GM18873 (cell line): ENCODE measurements around the gene ELMOD1.

ENCODE experiments used
- ATAC-seq: cut with Tn5 transposase; IDR thresholded peaks from one replicate; pipeline ENCODE4 v1.9.1; 2021; ENCODE audit warnings: mild to moderate bottlenecking, moderate library complexity, moderate number of reproducible peaks; ENCODE audit not compliant: unreplicated experiment, low FRiP score

Gene ELMOD1

GRCh38 chr11:107682171-107682570 is 91.2 kb downstream of the ELMOD1 start:
- no peak for ATAC-seq

- no peak for ATAC-seq
Observed at GRCh38 chr11:107682572-107682971, 91.6 kb downstream of the ELMOD1 start.

DNA sequence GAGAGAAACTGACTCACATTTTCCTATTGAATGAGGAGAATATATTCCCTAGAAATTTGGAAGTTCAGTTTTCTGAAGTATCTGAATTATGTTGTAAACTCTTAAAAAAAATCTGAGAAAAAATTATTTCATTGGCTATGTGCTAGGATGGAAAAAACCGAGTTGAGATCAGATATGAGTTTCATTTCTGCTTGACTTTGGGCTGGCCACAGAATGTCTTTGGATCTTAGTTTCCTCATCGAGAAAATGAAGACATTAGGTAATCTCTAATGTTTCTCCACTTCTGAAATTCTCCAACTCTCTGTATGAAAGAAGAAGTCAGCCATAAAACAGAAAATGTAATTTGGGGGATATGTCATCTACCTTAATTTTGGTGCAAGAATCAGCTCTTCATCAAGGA is 92.1 kb downstream of the ELMOD1 start:
- ATAC-seq: no peak

DNA sequence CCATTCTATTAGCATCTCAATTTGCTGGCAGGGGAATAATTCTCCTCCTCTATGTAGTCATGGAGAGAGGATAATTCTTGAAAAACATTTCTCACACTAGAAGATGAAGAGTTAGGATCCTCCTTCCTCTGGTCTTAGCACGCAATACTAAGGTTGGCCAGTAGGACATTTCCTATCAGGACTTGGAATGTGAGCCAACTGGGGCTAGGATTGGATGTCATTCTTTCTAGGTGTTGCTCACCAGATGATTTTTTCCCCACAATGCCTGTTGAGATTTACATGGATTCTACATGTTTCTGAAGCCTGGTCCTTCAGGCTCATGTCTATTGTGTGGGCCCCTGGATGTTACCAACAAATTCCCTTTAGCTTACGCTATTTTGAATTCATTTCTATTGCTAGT is 92.9 kb downstream of the ELMOD1 start:
- ATAC-seq: no peak

- ATAC-seq: no peak
Observed at GRCh38 chr11:107688322-107688918, 97.5 kb downstream of the ELMOD1 start.

DNA sequence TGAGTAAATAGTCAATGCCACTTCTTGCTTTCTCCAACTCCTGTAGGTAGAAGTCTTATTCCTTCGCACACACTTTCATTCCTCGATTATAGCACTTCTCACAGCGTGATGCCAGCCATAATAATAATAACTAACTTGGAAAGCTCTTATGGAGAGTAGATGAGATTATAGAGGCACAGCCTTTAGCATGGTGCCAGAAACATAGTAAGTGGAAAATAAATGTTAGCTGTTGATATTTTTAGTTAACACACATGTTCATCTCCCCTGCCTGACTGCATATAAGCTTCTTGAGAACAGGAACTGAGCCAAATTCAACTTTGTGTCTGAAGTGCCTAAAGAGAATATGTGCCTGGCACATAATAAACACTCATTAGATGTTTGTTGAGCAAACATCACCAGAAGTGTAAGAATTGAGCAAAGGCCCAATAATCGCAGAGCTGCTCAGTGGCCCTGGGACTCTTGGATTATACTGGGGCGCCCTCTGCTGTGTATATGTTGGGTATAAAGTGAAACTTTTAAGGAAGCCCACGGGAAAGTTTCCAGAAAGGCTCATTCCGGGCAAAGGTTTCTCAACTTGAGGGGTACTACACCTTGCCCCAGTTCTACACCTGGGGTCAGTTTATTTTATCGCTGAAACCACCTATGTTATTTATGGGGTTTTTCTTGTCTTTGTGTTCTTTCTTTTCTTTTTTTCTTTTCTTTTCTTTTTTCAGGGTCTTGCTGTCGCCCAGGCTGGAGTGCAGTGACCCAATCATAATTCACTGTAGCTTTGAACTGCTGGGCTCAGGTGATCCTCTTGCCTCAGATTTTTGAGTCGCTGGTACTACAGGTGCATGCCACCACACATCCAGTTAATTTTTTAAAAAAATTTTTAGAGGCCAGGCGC is 98.6 kb downstream of the ELMOD1 start:
- no peak for ATAC-seq

DNA sequence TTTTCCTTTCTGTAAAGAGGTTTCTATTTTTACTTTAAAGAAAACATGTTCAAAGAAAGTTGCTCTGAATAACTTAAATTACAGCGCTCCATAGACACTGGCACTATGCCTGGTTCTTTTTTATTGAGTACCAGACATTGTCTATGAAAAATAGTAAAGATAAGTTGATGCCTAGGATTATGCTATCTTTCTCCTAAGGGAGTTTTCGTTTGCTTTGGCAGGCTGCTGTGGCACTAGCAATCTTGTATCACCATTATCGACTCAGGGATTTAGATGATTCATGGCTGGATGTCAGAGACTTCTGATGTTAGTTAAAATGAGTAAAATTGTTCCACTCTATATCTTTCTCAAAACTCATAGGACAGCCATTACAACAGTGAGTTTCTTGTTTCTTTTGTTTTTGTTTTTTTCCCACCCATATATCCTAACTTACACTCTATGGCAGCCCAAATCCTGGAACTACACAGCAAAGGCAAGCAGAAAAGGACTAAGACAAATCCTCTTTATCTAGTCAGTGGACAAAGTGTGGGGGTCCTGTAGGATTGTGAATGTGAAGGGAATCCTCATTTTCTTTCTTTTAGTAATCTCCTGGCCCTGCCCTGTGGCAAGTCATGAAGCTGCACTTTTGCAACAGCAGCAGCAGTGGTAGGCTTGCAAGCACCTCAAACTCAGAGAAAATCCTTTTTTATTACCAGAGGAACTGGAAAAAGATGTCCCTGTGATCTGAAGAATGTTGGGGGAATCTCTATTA is 100.2 kb downstream of the ELMOD1 start:
- no peak for ATAC-seq

GRCh38 chr11:107695446-107695845 is 104.5 kb downstream of the ELMOD1 start:
- ATAC-seq: no peak

DNA sequence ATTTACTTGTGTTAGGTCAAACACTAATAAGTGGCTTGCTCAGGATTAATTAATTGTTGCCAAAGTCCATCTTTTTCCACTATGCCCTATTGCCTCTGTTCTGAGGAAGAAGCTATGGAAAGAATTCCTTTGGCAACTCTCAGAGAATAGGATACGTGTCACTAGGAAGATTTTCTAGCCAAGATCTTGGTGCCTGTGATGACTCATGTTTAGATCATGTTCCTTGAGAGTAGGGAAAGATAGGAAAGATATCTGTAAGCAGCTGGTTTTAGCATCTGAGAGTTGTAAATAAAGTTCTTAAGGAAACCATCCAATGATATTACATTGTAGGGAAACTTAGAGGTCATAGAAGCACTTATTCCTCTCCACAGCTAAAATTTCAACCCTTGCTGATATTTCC is 105.2 kb downstream of the ELMOD1 start:
- no peak for ATAC-seq

DNA sequence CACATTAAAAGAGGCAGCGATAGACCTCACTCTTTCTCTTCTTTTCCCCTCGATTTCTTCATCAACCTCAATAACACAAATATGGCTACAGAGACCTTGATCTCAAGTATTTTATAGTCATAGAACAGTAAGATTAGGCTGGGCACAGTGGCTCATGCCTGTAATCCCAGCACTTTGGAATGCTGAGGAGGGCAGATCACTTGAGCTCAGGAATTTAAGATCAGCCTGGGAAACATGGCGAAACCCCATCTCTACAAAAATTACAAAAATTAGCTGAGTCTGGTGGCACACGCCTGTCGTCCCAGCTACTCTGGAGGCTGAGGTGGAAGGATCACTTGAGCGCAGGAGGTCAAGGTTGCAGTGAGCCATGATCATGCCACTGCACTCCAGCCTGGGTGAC is 106.3 kb downstream of the ELMOD1 start:
- ATAC-seq: no peak

DNA sequence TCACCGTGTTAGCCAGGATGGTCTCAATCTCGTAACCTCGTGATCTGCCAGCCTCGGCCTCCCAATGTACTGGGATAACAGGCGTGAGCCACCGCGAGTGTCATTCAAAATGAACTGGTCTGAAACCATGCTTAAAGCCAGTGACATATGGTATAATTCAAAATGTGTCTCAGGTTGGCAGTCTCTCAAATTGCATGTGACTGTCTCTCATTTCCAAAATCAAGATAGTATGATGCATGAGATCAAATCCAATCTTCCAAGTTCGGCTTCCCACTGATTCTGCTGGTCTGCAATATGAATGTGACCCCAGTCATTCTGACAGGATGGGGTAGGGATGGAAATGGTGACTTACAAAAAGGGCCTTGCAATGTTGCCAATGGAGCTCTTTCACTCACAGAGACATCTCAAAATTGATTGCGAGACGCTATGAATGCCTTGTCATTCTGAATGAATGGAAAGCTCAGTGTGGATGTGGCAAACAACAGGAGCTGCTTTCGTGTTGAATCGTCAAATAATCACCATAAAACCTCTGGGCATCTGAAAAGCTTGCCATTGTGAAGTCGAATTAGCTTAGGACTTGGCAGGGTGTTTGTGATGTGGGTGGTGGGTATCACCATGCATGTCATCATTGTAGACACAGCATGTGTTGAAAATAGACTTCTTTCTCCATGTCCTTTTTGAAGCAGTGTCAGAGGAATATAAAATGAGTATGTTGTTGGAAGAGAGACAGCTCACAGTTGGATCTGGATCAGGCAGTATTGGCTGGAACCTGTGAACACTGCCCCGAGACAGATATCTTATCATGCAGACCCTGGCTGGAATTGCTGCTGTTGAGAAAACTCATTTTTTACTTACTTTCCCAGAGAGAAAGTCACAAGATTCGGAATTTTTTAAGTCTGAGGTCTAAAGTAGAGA is 108.7 kb downstream of the ELMOD1 start:
- ATAC-seq: no peak

DNA sequence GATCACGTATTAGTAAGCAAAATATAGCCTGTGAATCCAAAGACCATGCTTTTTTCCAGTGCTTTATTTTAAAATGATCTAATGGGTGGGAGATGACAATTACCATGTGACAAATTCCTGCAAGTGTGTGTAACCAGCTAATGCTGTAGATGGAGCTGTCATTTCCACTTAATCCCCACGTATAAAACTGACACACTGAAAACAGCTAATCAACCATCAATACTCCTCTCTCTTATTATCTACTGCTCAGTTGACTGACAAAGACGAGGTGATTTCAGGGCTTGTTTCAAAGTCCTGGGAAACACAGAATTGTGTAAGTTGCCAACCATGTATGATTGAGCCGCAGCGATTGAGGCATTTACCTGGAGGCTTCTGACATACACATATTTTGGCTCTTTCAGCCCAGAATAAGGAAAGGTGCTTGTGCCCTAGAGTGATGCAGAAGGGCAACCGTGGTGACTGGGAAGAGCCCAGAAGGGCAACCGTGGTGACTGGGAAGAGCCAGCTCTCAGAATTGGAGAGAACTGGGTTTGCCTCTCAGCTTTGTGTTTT is 111.2 kb downstream of the ELMOD1 start:
- no peak for ATAC-seq

DNA sequence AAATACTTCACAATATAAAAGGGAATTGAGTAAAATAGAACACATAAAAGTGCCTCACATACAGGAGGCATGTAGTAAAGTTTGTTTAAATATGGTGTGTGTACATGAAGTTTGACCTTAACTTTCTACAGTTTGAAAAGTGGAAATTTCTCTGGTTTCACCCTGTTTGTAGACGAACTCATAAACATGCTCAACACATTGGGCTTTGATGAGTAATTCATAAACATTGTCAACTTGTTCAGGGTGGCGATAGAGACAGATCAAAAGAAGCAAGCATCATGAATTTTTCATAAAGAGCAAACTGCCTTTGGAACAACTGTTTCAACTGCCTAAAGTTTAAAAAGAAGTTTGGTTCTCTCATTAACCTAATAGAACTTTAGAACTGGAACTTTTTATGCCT is 111.8 kb downstream of the ELMOD1 start:
- no peak for ATAC-seq

DNA sequence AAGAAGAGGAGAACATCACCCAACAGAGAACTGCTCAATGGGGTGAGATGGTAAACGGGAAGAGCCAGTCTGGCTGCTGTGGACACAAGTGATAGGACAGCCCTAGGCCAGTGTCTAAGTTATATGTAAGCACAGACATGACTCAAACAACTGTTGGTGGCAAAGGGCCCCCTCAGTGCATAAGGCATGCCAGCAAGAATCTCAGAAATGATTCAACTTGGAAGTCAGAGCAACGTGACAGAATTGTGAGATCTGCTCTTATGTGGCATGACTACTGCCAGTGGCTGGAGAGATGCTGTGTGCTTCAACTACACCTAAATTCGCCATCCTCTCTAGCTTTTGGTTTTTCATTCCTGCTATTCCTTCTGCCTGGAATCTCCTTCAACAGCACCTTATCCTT is 113.5 kb downstream of the ELMOD1 start:
- ATAC-seq: no peak

GRCh38 chr11:107705027-107705426 is 114.1 kb downstream of the ELMOD1 start:
- ATAC-seq: no peak

GRCh38 chr11:107706531-107706930 is 115.6 kb downstream of the ELMOD1 start:
- ATAC-seq: no peak

GRCh38 chr11:107707215-107707671 is 116.3 kb downstream of the ELMOD1 start:
- no peak for ATAC-seq

GRCh38 chr11:107707807-107708206 is 116.9 kb downstream of the ELMOD1 start:
- ATAC-seq: no peak

- ATAC-seq: no peak
Observed at GRCh38 chr11:107708792-107709191, 117.8 kb downstream of the ELMOD1 start.

DNA sequence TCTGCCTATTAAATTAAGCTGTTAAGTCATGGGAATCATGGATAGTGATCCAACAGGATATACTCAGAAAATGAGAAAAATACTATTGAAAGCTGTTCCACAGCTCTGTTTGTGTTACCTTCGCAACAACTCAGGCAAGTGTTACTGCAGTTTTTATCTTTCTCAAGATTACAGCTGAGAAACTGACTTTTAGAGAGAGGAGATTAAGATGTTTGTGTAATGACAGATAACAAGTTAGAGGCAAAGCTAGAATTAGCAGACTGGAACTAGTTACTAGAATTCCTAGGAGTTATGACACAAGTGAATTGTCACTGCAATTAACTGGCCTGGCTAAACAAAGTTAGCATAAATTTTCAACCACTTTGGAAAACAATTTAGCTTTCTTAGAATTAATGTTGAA is 119.4 kb downstream of the ELMOD1 start:
- ATAC-seq: no peak
